ENCODE results near the gene USP22.

The USP22 gene

GRCh38 chr17:20992987-20993862 is 49.6 kb downstream of the USP22 start:
- Histone ChIP-seq H4K20me1 (ENCODE audit: control insufficient read depth, insufficient read depth, low read depth, low read length) (peaks cover 2% of the 10 kb centered on the region; the same call in 1 of the 2 replicates), H3F3A (ENCODE audit: control insufficient read depth, insufficient read depth) (no peaks in the 10 kb centered on the region), H3K36me3 (ENCODE audit: control insufficient read depth, low read length) (no peaks in the 10 kb centered on the region; the same call in 1 of the 2 replicates), H3K79me2 (ENCODE audit: control insufficient read depth, low read length) (no peaks in the 10 kb centered on the region), H3K9me3 (ENCODE audit: control insufficient read depth, insufficient read depth, low read length) (no peaks in the 10 kb centered on the region), H3K4me3 (ENCODE audit: low read length) (no peak overlapping the region), H3K27ac (ENCODE audit: low read depth, low read length) (no peak overlapping the region), H3K9me2 (replicated peaks; ENCODE audit: control insufficient read depth, low read length) (no peaks in the 10 kb centered on the region), H3K27me3 (ENCODE audit: control insufficient read depth, low read length) (no peaks in the 10 kb centered on the region), H3K4me1 (ENCODE audit: control insufficient read depth, low read length) (0 out of 2 replicates have a peak, but pooled peaks cover 3% of the 10 kb centered on the region), H3K4me2 (ENCODE audit: low read length) (no peak overlapping the region)
- TF ChIP-seq CTCF (IDR thresholded peaks at IDR 0.05; ENCODE audit: low read depth, low read length, poor library complexity, severe bottlenecking), result peak; percentile 86
- no peak for TF ChIP-seq EZH2phosphoT487 (IDR thresholded peaks at IDR 0.05; ENCODE audit: borderline replicate concordance, low read length)

- Histone ChIP-seq H3K9me3 (ENCODE audit: control insufficient read depth, insufficient read depth, low read length) (no peaks in the 10 kb centered on the region), H3K79me2 (ENCODE audit: control insufficient read depth, low read length) (no peaks in the 10 kb centered on the region), H4K20me1 (ENCODE audit: control insufficient read depth, insufficient read depth, low read depth, low read length) (no peaks in the 10 kb centered on the region), H3K4me1 (ENCODE audit: control insufficient read depth, low read length) (0 out of 2 replicates have a peak, but pooled peaks cover 3% of the 10 kb centered on the region), H3K27me3 (ENCODE audit: control insufficient read depth, low read length) (peaks cover 2% of the 10 kb centered on the region; the same call in 1 of the 2 replicates), H3F3A (ENCODE audit: control insufficient read depth, insufficient read depth) (no peaks in the 10 kb centered on the region), H3K9me2 (replicated peaks; ENCODE audit: control insufficient read depth, low read length) (no peaks in the 10 kb centered on the region), H3K36me3 (ENCODE audit: control insufficient read depth, low read length) (no peaks in the 10 kb centered on the region), H3K4me2 (ENCODE audit: low read length) (no peak overlapping the region), H3K4me3 (ENCODE audit: low read length) (no peak overlapping the region), H3K27ac (ENCODE audit: low read depth, low read length) (no peak overlapping the region)
- TF ChIP-seq EZH2phosphoT487 (IDR thresholded peaks at IDR 0.05; ENCODE audit: borderline replicate concordance, low read length) (no peak), CTCF (IDR thresholded peaks at IDR 0.05; ENCODE audit: low read depth, low read length, poor library complexity, severe bottlenecking) (no peak)
Observed at GRCh38 chr17:20992416-20992815, 50.4 kb downstream of the USP22 start.

- no peaks in the 10 kb centered on the region for H3K9me2 ChIP-seq (replicated peaks; ENCODE audit: control insufficient read depth, low read length)
- H3K4me1 ChIP-seq (ENCODE audit: control insufficient read depth, low read length), result 0 out of 2 replicates have a peak, but pooled peaks cover 3% of the 10 kb centered on the region
- H3K4me2 ChIP-seq (ENCODE audit: low read length), result no peak overlapping the region
- H3K27ac ChIP-seq (ENCODE audit: low read depth, low read length), result no peak overlapping the region
- H3K4me3 ChIP-seq (ENCODE audit: low read length), result no peak overlapping the region
- TF ChIP-seq CTCF (IDR thresholded peaks at IDR 0.05; ENCODE audit: low read depth, low read length, poor library complexity, severe bottlenecking), result no peak
- TF ChIP-seq EZH2phosphoT487 (IDR thresholded peaks at IDR 0.05; ENCODE audit: borderline replicate concordance, low read length), result no peak
- no peaks in the 10 kb centered on the region for H3K9me3 ChIP-seq (ENCODE audit: control insufficient read depth, insufficient read depth, low read length)
- no peaks in the 10 kb centered on the region for H3F3A ChIP-seq (ENCODE audit: control insufficient read depth, insufficient read depth)
- H3K79me2 ChIP-seq (ENCODE audit: control insufficient read depth, low read length), result no peaks in the 10 kb centered on the region
- H3K36me3 ChIP-seq (ENCODE audit: control insufficient read depth, low read length), result no peaks in the 10 kb centered on the region
- H3K27me3 ChIP-seq (ENCODE audit: control insufficient read depth, low read length), result peaks cover 4% of the 10 kb centered on the region; the same call in 1 of the 2 replicates
- no peaks in the 10 kb centered on the region for H4K20me1 ChIP-seq (ENCODE audit: control insufficient read depth, insufficient read depth, low read depth, low read length)
Observed at GRCh38 chr17:20991276-20992037, 51.4 kb downstream of the USP22 start.

Measured in DOHH2 (cell line).